Motor neuron (in vitro differentiated cells): ENCODE data around the gene TMCC1. TPM values are rescaled to one million over a fixed set of nuclear protein-coding genes. Genes with fewer than 3 reads are reported as not detected.
"Not testable (repeated sequence)": the region's sequence is repeated elsewhere in the genome, so short reads cannot be mapped to it uniquely, and the experiment has no call there.

Experiments used
- ATAC-seq, 8 experiments: fragments of 200-7000 bp; cut with Tn5 transposase; replicated peaks in 6 of 8; 2 replicates each; pipeline ENCODE4 v1.8.0; 2021; ENCODE audit warnings: mild to moderate bottlenecking in 8 of 8, moderate library complexity in 8 of 8
- H3K27ac ChIP-seq, 2 donors: fragments of 250-450 bp; sonication (Bioruptor Pico); 2 replicates each; pipeline ENCODE4 v1.9.0; 2021; ENCODE audit warnings: antibody characterized with exemption in 2 of 2, mild to moderate bottlenecking in 2 of 2, moderate library complexity in 1 of 2
- H3K4me1 ChIP-seq, 2 donors: fragments of 250-450 bp; sonication (Bioruptor Pico); replicated peaks in 1 of 2; 2 replicates each; pipeline ENCODE4 v1.6.1; 2021; ENCODE audit warnings: antibody characterized with exemption in 2 of 2, mild to moderate bottlenecking in 2 of 2, moderate library complexity in 1 of 2
- H3K4me3 ChIP-seq, 5 donors: fragments of 250-450 bp; sonication (Bioruptor Pico); 2 replicates each; pipeline ENCODE4 v1.9.0; 2021; ENCODE audit warnings: antibody characterized with exemption in 5 of 5, mild to moderate bottlenecking in 5 of 5, moderate library complexity in 4 of 5
- WGBS, 10 experiments: fragments of 450-650 bp; shearing (Covaris generic); methylation state at CpG; one replicate each; pipeline ENCODE4 v1.0.0; 2022; 5-methylcytosine and 5-hydroxymethylcytosine counted together
- in situ Hi-C, 9 experiments: fragments of 400-800 bp; cut with MboI; loops; one replicate each; pipeline ENCODE4 v1.15.0; 2021; ENCODE audit warnings: low sequenced_read_pairs in 9 of 9, low pct_unique_long_range_greater_than_20kb in 2 of 9; ENCODE audit not compliant: unreplicated experiment in 9 of 9
- total RNA-seq, 8 experiments: library from RNA; unstranded; fragments of 300-600 nt; gene quantifications; 2 replicates each; pipeline versions ENCODE4 v1.2.3 to v1.2.4, GENCODE V29; 2022

The TMCC1 gene
- total RNA-seq, 8 experiments from 2014 or later, result 20.0 to 53.2 (median 33.8) TPM

- Histone ChIP-seq H3K4me1 (peaks cover 8 to 24% of the 10 kb centered on the region in 2 donors), H3K4me3 (no peak overlapping the region), H3K27ac (no peak overlapping the region)
- WGBS, 10 experiments, result 14 to 100% (median 95%) methylated on average over 1 to 2 of the region's 2 CpGs
- in situ Hi-C loops, result loop anchor here in 2 of 9 experiments (10.0 to 25.0 kb wide), 2 partner anchors 155 to 157 kb away; no protein-coding TSS in a partner anchor
- peak in 1 of 8 experiments; percentile 30 for ATAC-seq
Observed at GRCh38 chr3:129657261-129658046, 236.1 kb downstream of the TMCC1 start.

GRCh38 chr3:129656659-129657247, 236.8 kb downstream of the TMCC1 start:
- in situ Hi-C loops, result loop anchor here in 2 of 9 experiments (10.0 to 25.0 kb wide), 2 partner anchors 156 to 158 kb away; no protein-coding TSS in a partner anchor
- 0 to 100% (median 64%) methylated on average over 1 to 5 of the region's 5 CpGs for WGBS, 10 experiments
- H3K27ac ChIP-seq, result no peak overlapping the region
- peaks cover 8 to 24% of the 10 kb centered on the region in 2 donors for H3K4me1 ChIP-seq
- no peak for ATAC-seq
- H3K4me3 ChIP-seq, result no peak overlapping the region

- H3K4me3 ChIP-seq, result no peak overlapping the region
- H3K27ac ChIP-seq, result no peak overlapping the region
- peaks cover 11 to 24% of the 10 kb centered on the region in 2 donors for H3K4me1 ChIP-seq
- in situ Hi-C loops, result loop anchor here in 2 of 9 experiments (10.0 to 25.0 kb wide), 2 partner anchors 157 to 160 kb away; no protein-coding TSS in a partner anchor
- WGBS, 10 experiments, result 84 to 100% (median 98%) methylated on average over 1 to 4 of the region's 4 CpGs; no CpG with 5 or more reads in 4 of the 10 experiments
- no peak for ATAC-seq
Observed at GRCh38 chr3:129655291-129655700, 238.2 kb downstream of the TMCC1 start.

GRCh38 chr3:129654131-129654530, 239.4 kb downstream of the TMCC1 start:
- 80 to 100% (median 100%) methylated on average over 1 of the region's 1 CpG; no CpG with 5 or more reads in 3 of the 10 experiments for WGBS, 10 experiments
- Histone ChIP-seq H3K4me1 (peaks cover 11 to 24% of the 10 kb centered on the region in 2 donors), H3K27ac (no peak overlapping the region), H3K4me3 (no peak overlapping the region)
- ATAC-seq, result no peak
- in situ Hi-C loops, result loop anchor here in 2 of 9 experiments (10.0 to 25.0 kb wide), 2 partner anchors 158 to 161 kb away; no protein-coding TSS in a partner anchor

GRCh38 chr3:129653019-129653418, 240.5 kb downstream of the TMCC1 start:
- no peak overlapping the region for H3K4me3 ChIP-seq
- in situ Hi-C loops, result loop anchor here in 2 of 9 experiments (10.0 to 25.0 kb wide), 2 partner anchors 159 to 162 kb away; no protein-coding TSS in a partner anchor
- H3K27ac ChIP-seq, result no peak overlapping the region
- ATAC-seq, result no peak
- WGBS, 10 experiments, result 46 to 100% (median 100%) methylated on average over 1 of the region's 1 CpG
- peaks cover 11 to 22% of the 10 kb centered on the region in 2 donors for H3K4me1 ChIP-seq

- Histone ChIP-seq H3K4me1 (peaks cover 10 to 16% of the 10 kb centered on the region in 2 donors), H3K4me3 (no peak overlapping the region), H3K27ac (no peak overlapping the region)
- peak in 6 of 8 experiments; percentile 50 to 92 (median 72) for ATAC-seq
- in situ Hi-C loops, result loop anchor here in 2 of 9 experiments (10.0 to 25.0 kb wide), 2 partner anchors 161 to 163 kb away; no protein-coding TSS in a partner anchor
- WGBS, 10 experiments, result 6 to 80% (median 61%) methylated on average over 2 to 8 of the region's 8 CpGs
Observed at GRCh38 chr3:129651435-129652202, 241.9 kb downstream of the TMCC1 start.

- peak in 3 of 8 experiments; percentile 20 to 32 (median 24) for ATAC-seq
- 17 to 67% (median 39%) methylated on average over 2 to 7 of the region's 7 CpGs for WGBS, 10 experiments
- in situ Hi-C loops, result loop anchor here in 2 of 9 experiments (10.0 to 25.0 kb wide), 2 partner anchors 162 to 164 kb away; no protein-coding TSS in a partner anchor
- H3K4me3 ChIP-seq, result no peak overlapping the region
- peaks cover 6 to 10% of the 10 kb centered on the region in 2 donors for H3K4me1 ChIP-seq
- no peak overlapping the region for H3K27ac ChIP-seq
Observed at GRCh38 chr3:129650256-129650872, 243.1 kb downstream of the TMCC1 start.

GRCh38 chr3:129648391-129648790, 245.1 kb downstream of the TMCC1 start:
- Histone ChIP-seq H3K4me1 (peaks cover 6 to 10% of the 10 kb centered on the region in 2 donors), H3K27ac (no peak overlapping the region), H3K4me3 (no peak overlapping the region)
- in situ Hi-C loops, result loop anchor here in 4 of 9 experiments (25.0 kb wide), 2 partner anchors 164 to 289 kb away; no protein-coding TSS in a partner anchor
- 7 to 67% (median 53%) methylated on average over 1 to 3 of the region's 3 CpGs; no CpG with 5 or more reads in 2 of the 10 experiments for WGBS, 10 experiments
- ATAC-seq, result peak; percentile 24 to 79 (median 56)

- Histone ChIP-seq H3K4me1 (peaks cover 7 to 12% of the 10 kb centered on the region in 2 donors), H3K4me3 (no peak overlapping the region), H3K27ac (no peak overlapping the region)
- peak in 1 of 8 experiments; percentile 39 for ATAC-seq
- WGBS, 10 experiments, result 23 to 100% (median 71%) methylated on average over 1 to 3 of the region's 5 CpGs; no CpG with 5 or more reads in 3 of the 10 experiments
- in situ Hi-C loops, result loop anchor here in 4 of 9 experiments (25.0 kb wide), 2 partner anchors 167 to 292 kb away; no protein-coding TSS in a partner anchor
Observed at GRCh38 chr3:129645286-129645685, 248.2 kb downstream of the TMCC1 start.

GRCh38 chr3:129644836-129645235, 248.7 kb downstream of the TMCC1 start:
- ATAC-seq, result no peak
- H3K27ac ChIP-seq, result no peak overlapping the region
- H3K4me1 ChIP-seq, result peaks cover 7 to 12% of the 10 kb centered on the region in 2 donors
- no peak overlapping the region for H3K4me3 ChIP-seq
- in situ Hi-C loops, result loop anchor here in 4 of 9 experiments (25.0 kb wide), 2 partner anchors 167 to 292 kb away; no protein-coding TSS in a partner anchor
- 76 to 100% (median 100%) methylated on average over 1 to 3 of the region's 3 CpGs; no CpG with 5 or more reads in 3 of the 10 experiments for WGBS, 10 experiments

GRCh38 chr3:129641567-129642260, 251.8 kb downstream of the TMCC1 start:
- H3K27ac ChIP-seq, ATAC-seq, H3K4me1 ChIP-seq, H3K4me3 ChIP-seq: not testable (repeated sequence)
- in situ Hi-C loops, result loop anchor here in 4 of 9 experiments (25.0 kb wide), 2 partner anchors 171 to 296 kb away; no protein-coding TSS in a partner anchor
- 17 to 100% (median 89%) methylated on average over 1 to 2 of the region's 10 CpGs; no CpG with 5 or more reads in 3 of the 10 experiments for WGBS, 10 experiments
